MM.1S (cell line): ENCODE data around the gene ETV7.
A peak's percentile ranks its signal among the peaks of the same experiment; 100 is the strongest.

Experiments used
- DNase-seq: peaks from one replicate; pipeline ENCODE4 v3.0.0-alpha.2; 2015
- H2AFZ ChIP-seq: fragments of 300-600 bp; sonication (generic); 2 replicates; pipeline ENCODE4 v1.6.0; 2016; ENCODE audit warnings: antibody characterized with exemption, low read length
- H3F3A ChIP-seq: fragments of 300-600 bp; sonication (generic); 2 replicates; pipeline ENCODE4 v1.6.1; 2016; ENCODE audit warnings: mild to moderate bottlenecking, antibody characterized with exemption, low read length, moderate library complexity, mixed read lengths; ENCODE audit not compliant: insufficient read depth
- H3K27ac ChIP-seq: fragments of 300-600 bp; sonication (generic); 2 replicates; pipeline ENCODE4 v1.5.1; 2016; ENCODE audit warnings: mild to moderate bottlenecking, low read length
- H3K27me3 ChIP-seq: fragments of 300-600 bp; sonication (generic); replicated peaks from 2 replicates; pipeline ENCODE4 v1.6.0; 2016; ENCODE audit warnings: low read length; ENCODE audit not compliant: insufficient read depth
- H3K36me3 ChIP-seq: fragments of 300-600 bp; sonication (generic); replicated peaks from 2 replicates; pipeline ENCODE4 v1.6.1; 2016; ENCODE audit warnings: mild to moderate bottlenecking, low read length, mixed read lengths; ENCODE audit not compliant: insufficient read depth
- H3K4me1 ChIP-seq: fragments of 300-600 bp; sonication (generic); 2 replicates; pipeline ENCODE4 v1.6.1; 2016; ENCODE audit warnings: low read length, mixed read lengths
- H3K4me2 ChIP-seq: fragments of 300-600 bp; sonication (generic); 2 replicates; pipeline ENCODE4 v1.6.0; 2016; ENCODE audit warnings: low read depth, low read length
- H3K4me3 ChIP-seq: fragments of 300-600 bp; sonication (generic); 2 replicates; pipeline ENCODE4 v1.5.1; 2016; ENCODE audit warnings: low read length, mixed read lengths
- H3K79me2 ChIP-seq: fragments of 300-600 bp; sonication (generic); 2 replicates; pipeline ENCODE4 v1.6.1; 2016; ENCODE audit warnings: mixed run types, low read length, mixed read lengths
- H3K9ac ChIP-seq: fragments of 300-600 bp; sonication (generic); 2 replicates; pipeline ENCODE4 v1.6.1; 2016; ENCODE audit warnings: low read length, mixed read lengths
- H3K9me2 ChIP-seq: fragments of 300-600 bp; sonication (generic); replicated peaks from 2 replicates; pipeline ENCODE4 v1.6.1; 2016; ENCODE audit warnings: mild to moderate bottlenecking, low read length, mixed read lengths; ENCODE audit not compliant: insufficient read depth
- H3K9me3 ChIP-seq: fragments of 300-600 bp; sonication (generic); replicated peaks from 2 replicates; pipeline ENCODE4 v1.6.1; 2016; ENCODE audit warnings: mild to moderate bottlenecking, low read length, mixed read lengths; ENCODE audit not compliant: insufficient read depth
- H4K20me1 ChIP-seq: fragments of 300-600 bp; sonication (generic); 2 replicates; pipeline ENCODE4 v1.6.1; 2016; ENCODE audit warnings: mild to moderate bottlenecking, low read length, moderate library complexity, mixed read lengths; ENCODE audit not compliant: insufficient read depth
- EZH2 ChIP-seq: fragments of 300-600 bp; sonication (generic); optimal IDR thresholded peaks from 2 replicates; pipeline ENCODE3; 2017; ENCODE audit warnings: low read depth, mild to moderate bottlenecking, antibody characterized with exemption, low read length, mixed read lengths
- EZH2phosphoT487 ChIP-seq: fragments of 300-600 bp; sonication (generic); IDR thresholded peaks from 2 replicates; pipeline ENCODE4 v1.6.1; 2018; ENCODE audit warnings: antibody characterized with exemption, low read length
- TF ChIP-seq, protein P1 (sequence below): fragments of 300-600 bp; sonication (generic); IDR thresholded peaks from 2 replicates; pipeline ENCODE4 v1.5.1; 2016; ENCODE audit warnings: antibody characterized with exemption, low read length, mixed read lengths

ETV7 gene

DNA sequence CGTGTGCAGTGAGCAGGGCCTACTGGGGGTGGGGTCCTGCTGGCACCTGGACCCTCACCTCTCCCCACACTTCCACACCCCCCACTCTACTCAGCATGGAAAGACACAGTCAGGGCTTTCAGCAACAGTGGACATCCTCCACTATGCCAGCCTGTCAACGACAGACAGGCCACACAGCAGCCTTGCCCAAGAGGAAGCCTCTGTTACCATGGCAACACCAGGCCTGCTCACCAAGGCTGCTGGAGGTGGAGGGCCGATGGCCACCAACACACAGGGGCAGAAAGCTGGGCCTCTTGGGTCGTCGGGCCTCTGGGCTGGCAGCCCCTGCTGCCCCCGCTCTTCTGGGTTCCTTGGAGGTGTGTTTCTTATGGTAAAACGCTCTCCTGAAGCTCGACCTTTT, 64.4 kb downstream of the ETV7 start:
- H3K9me3 ChIP-seq = no peaks in the 10 kb centered on the region
- no peak overlapping the region for H3K27ac ChIP-seq
- TF ChIP-seq EZH2phosphoT487 = no peak
- TF ChIP-seq, protein P1, sequence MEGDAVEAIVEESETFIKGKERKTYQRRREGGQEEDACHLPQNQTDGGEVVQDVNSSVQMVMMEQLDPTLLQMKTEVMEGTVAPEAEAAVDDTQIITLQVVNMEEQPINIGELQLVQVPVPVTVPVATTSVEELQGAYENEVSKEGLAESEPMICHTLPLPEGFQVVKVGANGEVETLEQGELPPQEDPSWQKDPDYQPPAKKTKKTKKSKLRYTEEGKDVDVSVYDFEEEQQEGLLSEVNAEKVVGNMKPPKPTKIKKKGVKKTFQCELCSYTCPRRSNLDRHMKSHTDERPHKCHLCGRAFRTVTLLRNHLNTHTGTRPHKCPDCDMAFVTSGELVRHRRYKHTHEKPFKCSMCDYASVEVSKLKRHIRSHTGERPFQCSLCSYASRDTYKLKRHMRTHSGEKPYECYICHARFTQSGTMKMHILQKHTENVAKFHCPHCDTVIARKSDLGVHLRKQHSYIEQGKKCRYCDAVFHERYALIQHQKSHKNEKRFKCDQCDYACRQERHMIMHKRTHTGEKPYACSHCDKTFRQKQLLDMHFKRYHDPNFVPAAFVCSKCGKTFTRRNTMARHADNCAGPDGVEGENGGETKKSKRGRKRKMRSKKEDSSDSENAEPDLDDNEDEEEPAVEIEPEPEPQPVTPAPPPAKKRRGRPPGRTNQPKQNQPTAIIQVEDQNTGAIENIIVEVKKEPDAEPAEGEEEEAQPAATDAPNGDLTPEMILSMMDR = no peak
- TF ChIP-seq EZH2 = no peak
- H3K9ac ChIP-seq = no peak overlapping the region
- no peaks in the 10 kb centered on the region for H3K27me3 ChIP-seq
- H3K4me2 ChIP-seq = no peak overlapping the region
- H3K4me1 ChIP-seq = peaks cover 5% of the 10 kb centered on the region
- H3K79me2 ChIP-seq = no peaks in the 10 kb centered on the region
- no peaks in the 10 kb centered on the region for H3K9me2 ChIP-seq
- no peaks in the 10 kb centered on the region for H4K20me1 ChIP-seq
- H3K4me3 ChIP-seq = no peak overlapping the region
- no peaks in the 10 kb centered on the region for H3K36me3 ChIP-seq
- no peak overlapping the region for H2AFZ ChIP-seq
- no peak for DNase-seq
- no peaks in the 10 kb centered on the region for H3F3A ChIP-seq

GRCh38 chr6:36322591-36322990, 64.9 kb downstream of the ETV7 start:
- no peaks in the 10 kb centered on the region for H3K9me2 ChIP-seq
- H3K4me3 ChIP-seq = no peak overlapping the region
- H3K36me3 ChIP-seq = no peaks in the 10 kb centered on the region
- TF ChIP-seq, protein P1 = no peak
- TF ChIP-seq EZH2 = no peak
- TF ChIP-seq EZH2phosphoT487 = no peak
- H3K9ac ChIP-seq = no peak overlapping the region
- H3K4me1 ChIP-seq = peaks cover 5% of the 10 kb centered on the region
- no peak overlapping the region for H3K4me2 ChIP-seq
- no peak overlapping the region for H2AFZ ChIP-seq
- H3K9me3 ChIP-seq = no peaks in the 10 kb centered on the region
- no peaks in the 10 kb centered on the region for H4K20me1 ChIP-seq
- no peak for DNase-seq
- H3K79me2 ChIP-seq = no peaks in the 10 kb centered on the region
- no peaks in the 10 kb centered on the region for H3K27me3 ChIP-seq
- no peaks in the 10 kb centered on the region for H3F3A ChIP-seq
- H3K27ac ChIP-seq = no peak overlapping the region

DNA sequence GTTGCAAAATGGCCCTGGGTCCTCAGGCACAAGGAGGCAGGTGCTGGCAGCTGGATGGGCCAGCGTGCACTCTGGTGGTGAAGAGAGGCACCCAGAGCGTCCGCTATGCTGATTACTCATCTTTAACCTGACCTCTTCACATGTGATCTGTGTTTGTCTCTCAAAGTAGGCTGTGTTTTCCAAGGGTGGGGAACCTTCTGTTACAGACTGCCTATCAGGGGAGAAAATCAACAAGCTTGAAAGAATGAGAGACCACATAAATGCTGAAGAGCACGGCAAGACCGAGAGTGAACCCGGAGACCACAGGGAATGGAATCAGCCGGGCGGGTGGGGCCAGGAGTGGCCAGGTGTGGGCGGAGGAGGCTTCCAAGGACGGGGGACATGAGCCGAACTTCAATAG, 67.0 kb downstream of the ETV7 start:
- Histone ChIP-seq H3K27ac (no peak overlapping the region), H3K79me2 (no peaks in the 10 kb centered on the region), H3K4me1 (peaks cover 5% of the 10 kb centered on the region), H3K27me3 (no peaks in the 10 kb centered on the region), H3K4me3 (no peak overlapping the region), H3K9ac (no peak overlapping the region), H3F3A (no peaks in the 10 kb centered on the region), H3K9me3 (no peaks in the 10 kb centered on the region), H2AFZ (no peak overlapping the region), H3K36me3 (no peaks in the 10 kb centered on the region), H3K4me2 (no peak overlapping the region), H4K20me1 (no peaks in the 10 kb centered on the region), H3K9me2 (no peaks in the 10 kb centered on the region)
- TF ChIP-seq, protein P1 = no peak
- no peak for TF ChIP-seq EZH2
- TF ChIP-seq EZH2phosphoT487 = no peak
- no peak for DNase-seq

DNA sequence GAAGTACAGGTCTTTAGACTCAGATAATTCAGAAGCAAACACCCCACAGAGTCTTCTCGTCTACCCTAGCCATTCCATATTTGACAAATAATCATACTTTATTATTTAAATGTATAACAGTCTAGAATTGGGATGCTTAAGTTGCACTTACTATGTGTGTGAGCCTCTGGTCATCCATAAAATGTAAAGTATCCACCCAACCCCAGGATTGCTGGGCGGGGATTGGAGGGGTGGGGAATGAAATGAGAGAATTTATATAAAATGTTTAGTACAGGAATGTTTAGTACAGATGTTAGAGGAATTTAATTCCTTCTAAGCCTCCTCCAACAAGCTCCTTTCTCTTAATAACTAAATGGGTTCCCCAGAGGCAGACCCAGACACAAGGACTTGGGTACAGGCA, 67.6 kb downstream of the ETV7 start:
- Histone ChIP-seq H3K79me2 (no peaks in the 10 kb centered on the region), H3K27ac (no peak overlapping the region), H2AFZ (peak overlapping the region; percentile 56; the same call in 1 of the 2 replicates), H3F3A (no peaks in the 10 kb centered on the region), H3K4me2 (peak overlapping the region; percentile 60), H3K4me1 (peaks cover 5% of the 10 kb centered on the region), H3K4me3 (no peak overlapping the region), H3K9me2 (no peaks in the 10 kb centered on the region), H3K27me3 (no peaks in the 10 kb centered on the region), H3K9ac (no peak overlapping the region), H3K36me3 (no peaks in the 10 kb centered on the region), H4K20me1 (no peaks in the 10 kb centered on the region), H3K9me3 (no peaks in the 10 kb centered on the region)
- TF ChIP-seq EZH2phosphoT487 (no peak), EZH2 (no peak)
- TF ChIP-seq, protein P1 = no peak
- DNase-seq = no peak
